K562 (cell line): ENCODE data around the gene FAM180B. TPM values are rescaled to one million over a fixed set of nuclear protein-coding genes. Genes with fewer than 3 reads are reported as not detected.

ENCODE experiments used
- ATAC-seq: fragments of 200-7000 bp; cut with Tn5 transposase; 3 replicates; pipeline ENCODE4 v1.9.1; 2020; ENCODE audit warnings: moderate library complexity
- BruUV-seq: library from RNA; stranded (reverse); fragments of 400-500 nt; replicated peaks from 2 replicates; lab custom pipeline; 2021; lab: Mats Ljungman, UMichigan
- CTCF ChIA-PET: fragments of 300-600 bp; formaldehyde crosslinking; extraction: SDS; loops from one replicate; lab custom pipeline; 2021; ENCODE audit warnings: low intra/inter-chr PET ratio; lab: Yijun Ruan, JAX
- POLR2A ChIA-PET: fragments of 300-600, 350-650 bp; sonication (Branson Sonifier 250); formaldehyde crosslinking; extraction: SDS; loops from one replicate; lab custom pipeline; 2021; ENCODE audit warnings: antibody characterized with exemption, inconsistent platforms; lab: Yijun Ruan, JAX
- DNase-seq, 4 experiments: peaks; one replicate each; pipeline versions ENCODE4 v3.0.0 to v3.0.0-alpha.2; 2011 to 2018; ENCODE audit warnings: low spot score in 3 of 4, mixed read lengths in 3 of 4; ENCODE audit errors: extremely low read depth in 1 of 4
- FAIRE-seq: peaks from 2 replicates; lab custom pipeline; 2011; peaks lifted over from hg19 to GRCh38; lab: Jason Lieb, UNC
- H2AFZ ChIP-seq: 2 replicates; pipeline ENCODE4 v1.6.0; 2011; ENCODE audit warnings: low read depth, low read length, control low read depth, inconsistent platforms
- H3K27ac ChIP-seq: fragments of 200-600 bp; 3 replicates; pipeline ENCODE4 v1.8.0; 2011; ENCODE audit warnings: low read depth, mild to moderate bottlenecking, control low read depth, inconsistent platforms, low read length, moderate library complexity, mixed read lengths; ENCODE audit errors: extremely low read depth
- H3K27me3 ChIP-seq, 2 experiments: fragments of 300-600 bp in 1 of 2; 2 replicates in 1 of 2; 3 replicates in 1 of 2; pipeline versions ENCODE4 v1.6.0 to v1.8.0; 2011; ENCODE audit warnings: inconsistent platforms in 2 of 2, low read length in 2 of 2, mild to moderate bottlenecking in 1 of 2, mixed read lengths in 1 of 2, moderate library complexity in 1 of 2; ENCODE audit not compliant: control insufficient read depth in 2 of 2, insufficient read depth in 2 of 2
- H3K36me3 ChIP-seq: fragments of 300-600 bp; 3 replicates; pipeline ENCODE4 v1.8.0; 2011; ENCODE audit warnings: mild to moderate bottlenecking, low read length, inconsistent platforms; ENCODE audit not compliant: control insufficient read depth, insufficient read depth
- H3K4me1 ChIP-seq, 2 experiments: fragments of 200-600 bp in 1 of 2; replicated peaks in 1 of 2; 2 replicates in 1 of 2; 3 replicates in 1 of 2; pipeline versions ENCODE4 v1.5.1 to v1.8.0; 2011; ENCODE audit warnings: inconsistent platforms in 2 of 2, low read length in 2 of 2, mild to moderate bottlenecking in 1 of 2, mixed read lengths in 1 of 2, moderate library complexity in 1 of 2; ENCODE audit not compliant: control insufficient read depth in 2 of 2, insufficient read depth in 2 of 2
- H3K4me2 ChIP-seq: 2 replicates; pipeline ENCODE4 v1.6.1; 2011; ENCODE audit warnings: low read length, control low read depth, inconsistent platforms, mixed read lengths; ENCODE audit not compliant: insufficient read depth
- H3K4me3 ChIP-seq: fragments of 200-600 bp; sonication (generic), shearing (Covaris generic); 2 replicates; pipeline ENCODE4 v1.5.1; 2016; ENCODE audit warnings: control low read depth, inconsistent platforms
- H3K79me2 ChIP-seq: fragments of 200-600 bp; 3 replicates; pipeline ENCODE4 v1.8.0; 2011; ENCODE audit warnings: low read length, inconsistent platforms; ENCODE audit not compliant: control insufficient read depth, insufficient read depth
- H3K9ac ChIP-seq, 2 experiments: 2 replicates each; pipeline versions ENCODE4 v1.6.0 to v1.6.1; 2011; ENCODE audit warnings: low read depth in 2 of 2, low read length in 2 of 2, control low read depth in 1 of 2, inconsistent platforms in 1 of 2, mild to moderate bottlenecking in 1 of 2, mixed read lengths in 1 of 2; ENCODE audit not compliant: insufficient read depth in 1 of 2
- H3K9me1 ChIP-seq: one replicate; pipeline ENCODE4 v1.6.0; 2011; ENCODE audit warnings: inconsistent platforms, mild to moderate bottlenecking, low read length, moderate library complexity; ENCODE audit not compliant: control insufficient read depth, insufficient read depth
- H3K9me3 ChIP-seq: replicated peaks from 2 replicates; pipeline ENCODE4 v1.5.1; 2011; ENCODE audit warnings: low read depth, low read length, inconsistent platforms; ENCODE audit not compliant: control insufficient read depth, insufficient read depth
- H4K20me1 ChIP-seq: replicated peaks from 2 replicates; pipeline ENCODE4 v1.6.1; 2011; ENCODE audit warnings: low read length, inconsistent platforms, mixed read lengths; ENCODE audit not compliant: control insufficient read depth, insufficient read depth
- ADNP ChIP-seq: fragments of 200-800 bp; sonication (Bioruptor generic); IDR thresholded peaks from 2 replicates; pipeline ENCODE4 v1.6.1; 2016; ENCODE audit warnings: missing genetic modification characterization, missing compliant biosample characterization
- FOXK1 ChIP-seq: sonication (generic); formaldehyde crosslinking; IDR thresholded peaks from 2 replicates; pipeline ENCODE4 v1.8.0; 2022; ENCODE audit warnings: missing genetic modification reagents, mild to moderate bottlenecking, borderline replicate concordance
- PCBP1 ChIP-seq: fragments of 200-400 bp; formaldehyde crosslinking; IDR thresholded peaks from 2 replicates; pipeline ENCODE4 v1.6.1; 2018; ENCODE audit warnings: mild to moderate bottlenecking, low read depth, low read length; ENCODE audit not compliant: poor library complexity, severe bottlenecking
- ZNF830 ChIP-seq: fragments of 250-450 bp; sonication (Bioruptor Pico); IDR thresholded peaks from 2 replicates; pipeline ENCODE4 v1.5.0; 2021; ENCODE audit warnings: mild to moderate bottlenecking
- WGBS: fragments of 100-300 bp; shearing (Covaris generic); methylation state at CpG from one replicate; pipeline ENCODE4 v1.1.6; 2016; ENCODE audit warnings: low coverage, mixed read lengths; ENCODE audit not compliant: insufficient coverage; ENCODE audit errors: missing lambda C conversion rate; 5-methylcytosine and 5-hydroxymethylcytosine counted together
- in situ Hi-C: fragments of 300-500 bp; cut with MboI; formaldehyde crosslinking; loops from 4 replicates; pipeline ENCODE4 v1.15.0; 2018; ENCODE audit warnings: inconsistent platforms, mixed read lengths
- intact Hi-C: fragments of 100-400 bp; cut with micrococcal nuclease; formaldehyde crosslinking; loops from 2 replicates; pipeline ENCODE4 v1.14.2; 2022
- polyA plus RNA-seq, 8 experiments: library from polyadenylated mRNA; depleted of rRNA in 4 of 8; stranded (reverse) in 5 of 8; unstranded in 3 of 8; fragments of >200 nt; fragmentation: Nextera tagmentation in 2 of 8; fragmentation: Illumina TruSeq in 1 of 8; extraction: Ambion mirVana in 2 of 8; extraction: Trizol in 1 of 8; gene quantifications; 2 replicates each; pipeline versions ENCODE4 v1.2.1 to v1.2.3, GENCODE V29; 2011 to 2014; ENCODE audit warnings: inconsistent platforms in 1 of 8, missing spikeins in 1 of 8
- total RNA-seq, 7 experiments: library from RNA; depleted of rRNA in 6 of 7; stranded (reverse); fragments of >200 nt in 6 of 7; fragmentation: Illumina TruSeq in 2 of 7; extraction: Trizol in 2 of 7; gene quantifications; 2 replicates each; pipeline versions ENCODE4 v1.2.1 to v1.2.3, GENCODE V29; 2011 to 2021; ENCODE audit warnings: low replicate concordance in 1 of 7
- TF ChIP-seq, protein P1 (sequence below): fragments of 450-650 bp; IDR thresholded peaks from 2 replicates; pipeline ENCODE4 v1.6.1; 2017; ENCODE audit warnings: mild to moderate bottlenecking, moderate library complexity
- TF ChIP-seq, protein P2 (sequence below), 2 experiments: IDR thresholded peaks in 1 of 2; conservative IDR thresholded peaks in 1 of 2; 2 replicates each; pipeline ENCODE4 v1.6.1; 2016; ENCODE audit warnings: low read depth in 2 of 2, mild to moderate bottlenecking in 1 of 2, missing compliant biosample characterization in 1 of 2, missing genetic modification characterization in 1 of 2, moderate library complexity in 1 of 2

The FAM180B gene
- total and polyA plus RNA-seq, 9 of the 15 experiments (the other 6 are each of a cell fraction or from before 2014, with no cell fraction given) = 0.05 to 0.14 TPM; not detected in 7

DNA sequence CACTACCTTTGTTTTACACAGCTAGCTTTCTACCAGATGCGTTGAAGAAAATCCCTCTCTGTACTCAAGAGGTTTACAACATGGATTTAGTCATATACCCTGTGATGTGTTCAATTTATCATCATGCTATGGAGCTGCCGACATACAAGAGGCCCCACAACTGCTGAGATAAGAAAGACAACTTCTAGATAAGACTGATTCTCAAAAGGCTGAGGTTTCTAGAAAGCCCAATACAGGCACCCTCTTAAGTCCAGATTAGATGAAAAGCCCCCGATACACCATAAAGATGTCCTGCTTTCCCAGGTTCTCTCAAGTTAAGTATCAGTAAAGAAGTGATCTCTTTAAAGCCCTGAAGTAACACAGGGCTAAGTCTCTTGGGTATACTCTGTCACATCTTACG lies 41.5 kb downstream of the FAM180B start:
- CTCF ChIA-PET = no interaction called here
- TF ChIP-seq ZNF830 (CRISPR knock-in tag) (no peak), ADNP (tag) (no peak), FOXK1 (CRISPR knock-in tag) (no peak), PCBP1 (no peak)
- TF ChIP-seq, protein P1, sequence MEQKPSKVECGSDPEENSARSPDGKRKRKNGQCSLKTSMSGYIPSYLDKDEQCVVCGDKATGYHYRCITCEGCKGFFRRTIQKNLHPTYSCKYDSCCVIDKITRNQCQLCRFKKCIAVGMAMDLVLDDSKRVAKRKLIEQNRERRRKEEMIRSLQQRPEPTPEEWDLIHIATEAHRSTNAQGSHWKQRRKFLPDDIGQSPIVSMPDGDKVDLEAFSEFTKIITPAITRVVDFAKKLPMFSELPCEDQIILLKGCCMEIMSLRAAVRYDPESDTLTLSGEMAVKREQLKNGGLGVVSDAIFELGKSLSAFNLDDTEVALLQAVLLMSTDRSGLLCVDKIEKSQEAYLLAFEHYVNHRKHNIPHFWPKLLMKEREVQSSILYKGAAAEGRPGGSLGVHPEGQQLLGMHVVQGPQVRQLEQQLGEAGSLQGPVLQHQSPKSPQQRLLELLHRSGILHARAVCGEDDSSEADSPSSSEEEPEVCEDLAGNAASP = no peak
- TF ChIP-seq, protein P2, sequence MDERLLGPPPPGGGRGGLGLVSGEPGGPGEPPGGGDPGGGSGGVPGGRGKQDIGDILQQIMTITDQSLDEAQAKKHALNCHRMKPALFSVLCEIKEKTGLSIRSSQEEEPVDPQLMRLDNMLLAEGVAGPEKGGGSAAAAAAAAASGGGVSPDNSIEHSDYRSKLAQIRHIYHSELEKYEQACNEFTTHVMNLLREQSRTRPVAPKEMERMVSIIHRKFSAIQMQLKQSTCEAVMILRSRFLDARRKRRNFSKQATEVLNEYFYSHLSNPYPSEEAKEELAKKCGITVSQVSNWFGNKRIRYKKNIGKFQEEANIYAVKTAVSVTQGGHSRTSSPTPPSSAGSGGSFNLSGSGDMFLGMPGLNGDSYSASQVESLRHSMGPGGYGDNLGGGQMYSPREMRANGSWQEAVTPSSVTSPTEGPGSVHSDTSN (CRISPR knock-in tag; IDR thresholded peaks at IDR 0.05; ENCODE audit: low read depth) = no peak
- TF ChIP-seq, protein P2 (tag; conservative IDR thresholded peaks at IDR 0.05; ENCODE audit: low read depth) = peak; percentile 44
- POLR2A ChIA-PET = no interaction called here
- H3K4me2 ChIP-seq = no peak overlapping the region
- no peak overlapping the region for H2AFZ ChIP-seq
- no peak overlapping the region for H3K9ac ChIP-seq
- no peak overlapping the region for H3K27ac ChIP-seq
- FAIRE-seq (no peak), DNase-seq (no peak), ATAC-seq (no peak)
- in situ Hi-C loops = no loop called here
- no peaks in the 10 kb centered on the region for H3K9me1 ChIP-seq
- no peaks in the 10 kb centered on the region for H3K79me2 ChIP-seq
- H3K4me1 ChIP-seq = no peaks in the 10 kb centered on the region
- no peaks in the 10 kb centered on the region for H4K20me1 ChIP-seq
- intact Hi-C loops = no loop called here
- 70% methylated on average over 4 of the region's 4 CpGs for WGBS
- no TSS peak for BruUV-seq
- no peaks in the 10 kb centered on the region for H3K27me3 ChIP-seq
- no peak overlapping the region for H3K4me3 ChIP-seq
- H3K36me3 ChIP-seq = peaks cover 84% of the 10 kb centered on the region
- H3K9me3 ChIP-seq = no peaks in the 10 kb centered on the region
